HG02973 (cell line): ENCODE measurements around the gene MIEF2.
"Not testable (repeated sequence)": the region's sequence is repeated elsewhere in the genome, so short reads cannot be mapped to it uniquely, and the experiment has no call there.

Experiments used
- ATAC-seq: cut with Tn5 transposase; IDR thresholded peaks from one replicate; pipeline ENCODE4 v1.9.1; 2021; ENCODE audit warnings: moderate library complexity; ENCODE audit not compliant: unreplicated experiment

The MIEF2 gene

DNA sequence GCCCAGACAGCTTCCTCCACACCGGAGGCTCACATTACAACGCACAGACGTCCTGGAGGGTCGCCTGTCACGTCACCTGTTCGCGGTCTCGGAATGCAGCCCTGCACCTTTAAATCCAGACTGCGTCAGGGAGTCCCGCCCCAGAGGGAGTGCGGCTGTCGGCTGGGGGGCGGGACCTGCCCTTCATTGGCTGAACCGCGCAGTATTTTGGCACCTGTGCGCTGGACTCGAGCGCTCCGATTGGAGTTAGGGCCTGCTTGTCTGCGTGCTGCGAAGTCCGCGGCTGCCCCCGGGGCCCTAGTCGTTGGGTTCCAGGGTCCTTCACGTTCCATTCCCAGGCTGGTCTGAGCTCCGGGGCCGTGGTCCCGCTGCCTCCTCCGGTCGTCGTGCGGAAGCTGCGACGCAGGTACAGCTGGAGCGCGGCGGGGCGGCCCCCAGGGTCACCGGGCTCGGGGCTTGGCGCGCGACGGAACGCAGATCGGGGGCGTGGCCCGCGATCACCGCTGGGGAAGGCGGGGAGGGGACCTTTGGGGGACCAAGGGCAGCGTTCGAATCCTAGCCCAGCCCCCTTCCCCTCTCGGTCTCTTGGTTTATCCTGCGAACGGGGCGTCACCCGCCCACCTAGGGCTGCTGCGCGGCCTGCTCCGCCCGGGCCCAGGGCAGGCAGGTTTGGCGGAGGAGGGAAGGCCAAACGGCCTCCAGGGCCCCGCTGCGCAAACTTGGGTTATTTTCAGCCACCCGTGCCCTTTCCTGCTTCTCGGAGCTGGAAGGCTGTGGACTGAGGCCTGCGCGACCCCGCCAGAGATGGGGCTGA, at the start of gene MIEF2:
MIEF2 (plus strand) TSS at position 331 of the 814 bp plus-strand sequence. CDS start 2,059 bp downstream, outside the sequence.
- peak; percentile 64 for ATAC-seq

DNA sequence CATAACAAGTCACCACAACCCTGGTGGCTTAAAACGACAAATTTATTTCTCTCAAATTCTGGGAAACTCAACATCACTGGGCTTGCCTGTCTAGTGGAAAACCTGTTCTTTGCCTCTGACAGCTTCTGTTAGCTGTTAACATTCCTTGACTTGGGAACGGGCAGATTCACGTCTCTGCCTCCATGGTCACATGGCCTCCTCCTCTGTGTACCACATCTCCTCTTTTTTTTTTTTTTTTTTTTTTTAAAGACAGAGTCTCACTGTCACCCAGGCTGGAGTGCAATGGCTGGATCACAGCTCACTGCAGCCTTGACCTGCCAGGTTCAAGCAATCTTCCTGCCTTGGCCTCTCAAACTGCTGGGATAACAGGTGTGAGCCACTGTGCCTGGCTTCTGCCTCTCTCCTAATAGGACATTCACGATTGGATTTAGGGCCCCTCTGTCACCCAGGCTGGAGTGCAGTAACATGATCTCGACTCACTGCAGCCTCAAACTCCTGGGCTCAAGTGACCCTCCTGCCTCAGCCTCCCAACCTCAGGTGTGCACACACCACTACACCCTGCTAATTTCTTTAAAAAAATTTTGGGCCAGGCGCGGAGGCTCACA, 46.7 kb upstream of the MIEF2 start:
- ATAC-seq = no peak

- ATAC-seq = not testable (repeated sequence)
Measured at GRCh38 chr17:18216906-18217305, 43.6 kb upstream of the MIEF2 start.

DNA sequence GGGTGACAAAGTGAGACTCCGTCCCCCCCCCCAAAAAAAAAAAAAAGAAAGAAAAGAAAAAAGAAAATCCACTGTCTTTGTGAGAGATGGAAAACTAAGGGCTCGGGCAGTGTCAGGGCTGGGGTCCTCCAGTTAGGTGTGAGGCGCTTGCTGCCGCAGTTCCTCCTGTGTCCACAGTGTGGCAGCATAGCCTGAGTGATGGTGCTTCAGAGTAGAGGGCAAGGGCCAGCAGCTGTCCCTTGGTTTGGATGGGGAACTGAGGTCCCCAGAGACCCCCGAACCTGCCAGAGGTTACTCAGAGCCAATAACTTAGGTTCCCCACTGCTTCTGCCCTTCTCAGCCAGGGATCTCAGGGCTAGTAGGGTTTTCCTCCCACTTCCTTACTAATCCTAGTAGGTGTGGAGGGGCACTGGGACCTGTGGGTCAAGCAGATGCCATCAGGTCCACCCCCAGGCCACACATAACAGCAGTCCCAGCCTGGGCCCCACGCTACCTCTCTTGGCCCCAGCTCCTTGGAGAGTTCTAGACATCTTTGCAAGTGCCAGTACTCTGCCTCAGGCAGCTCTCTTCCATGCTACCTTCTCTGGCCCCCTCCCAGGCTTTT, 42.9 kb upstream of the MIEF2 start:
- ATAC-seq = no peak

GRCh38 chr17:18218756-18219415, 41.6 kb upstream of the MIEF2 start:
- no peak for ATAC-seq

DNA sequence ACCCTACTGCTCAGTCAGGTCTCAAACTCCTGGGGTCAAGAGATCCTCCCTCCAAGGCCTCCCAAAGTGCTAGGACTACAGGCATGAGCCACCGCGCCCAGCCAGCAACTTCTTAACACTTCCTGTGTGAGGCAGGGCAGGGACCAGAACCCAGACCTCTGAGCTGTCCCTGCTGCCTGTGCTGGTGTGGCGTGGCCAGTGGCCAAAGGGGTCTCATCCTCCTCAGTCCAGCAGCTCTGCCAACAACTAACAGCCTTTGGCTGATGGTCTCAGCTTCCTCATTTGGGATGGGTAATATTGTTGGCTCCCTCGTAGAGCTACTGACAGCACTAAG, 36.4 kb upstream of the MIEF2 start:
- ATAC-seq = no peak

DNA sequence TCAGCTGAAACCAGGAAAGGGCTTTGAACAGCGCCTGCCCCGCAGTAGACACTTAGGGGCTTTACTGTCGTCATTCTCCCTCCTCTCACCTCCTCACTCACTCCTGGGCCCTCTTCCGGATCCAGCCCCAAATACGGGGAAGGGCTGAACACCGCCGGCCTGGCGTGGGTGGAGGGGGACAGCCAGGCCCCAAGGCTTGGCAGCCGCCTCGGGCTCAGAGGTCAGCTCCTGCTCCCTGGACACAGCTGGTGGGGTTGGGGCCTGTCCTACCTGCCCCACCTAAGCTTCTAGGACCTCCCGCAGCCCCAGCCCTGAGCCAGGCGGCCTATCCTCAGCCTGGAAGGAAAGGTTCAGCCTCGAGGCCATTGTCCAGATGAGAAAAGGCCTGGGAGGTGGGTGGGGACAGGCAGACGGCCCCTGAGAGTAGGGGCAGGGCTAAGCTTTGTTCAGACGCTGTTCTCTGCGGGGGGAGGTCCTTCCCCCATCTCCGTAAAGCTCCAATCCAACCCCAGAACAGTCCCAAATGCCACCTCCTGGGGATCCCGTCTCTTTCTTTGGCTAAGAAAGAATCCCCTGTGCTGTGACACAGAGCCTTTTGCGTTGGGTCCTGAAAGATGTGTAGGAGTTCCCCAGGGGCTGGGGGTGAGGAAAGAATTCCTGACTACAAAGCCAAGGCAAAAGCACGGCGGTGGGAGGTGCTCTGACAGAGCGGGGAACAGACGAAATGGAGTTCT, 35.9 kb upstream of the MIEF2 start:
- ATAC-seq = no peak

GRCh38 chr17:18225121-18225641, 35.3 kb upstream of the MIEF2 start, which contains the start of gene LLGL1:
Gene LLGL1, plus strand, starts transcription at chr17:18225635. Its CDS starts 48 bp downstream, at chr17:18225683.
- peak; percentile 81 for ATAC-seq

GRCh38 chr17:18225642-18226283, 34.7 kb upstream of the MIEF2 start:
- no peak for ATAC-seq

DNA sequence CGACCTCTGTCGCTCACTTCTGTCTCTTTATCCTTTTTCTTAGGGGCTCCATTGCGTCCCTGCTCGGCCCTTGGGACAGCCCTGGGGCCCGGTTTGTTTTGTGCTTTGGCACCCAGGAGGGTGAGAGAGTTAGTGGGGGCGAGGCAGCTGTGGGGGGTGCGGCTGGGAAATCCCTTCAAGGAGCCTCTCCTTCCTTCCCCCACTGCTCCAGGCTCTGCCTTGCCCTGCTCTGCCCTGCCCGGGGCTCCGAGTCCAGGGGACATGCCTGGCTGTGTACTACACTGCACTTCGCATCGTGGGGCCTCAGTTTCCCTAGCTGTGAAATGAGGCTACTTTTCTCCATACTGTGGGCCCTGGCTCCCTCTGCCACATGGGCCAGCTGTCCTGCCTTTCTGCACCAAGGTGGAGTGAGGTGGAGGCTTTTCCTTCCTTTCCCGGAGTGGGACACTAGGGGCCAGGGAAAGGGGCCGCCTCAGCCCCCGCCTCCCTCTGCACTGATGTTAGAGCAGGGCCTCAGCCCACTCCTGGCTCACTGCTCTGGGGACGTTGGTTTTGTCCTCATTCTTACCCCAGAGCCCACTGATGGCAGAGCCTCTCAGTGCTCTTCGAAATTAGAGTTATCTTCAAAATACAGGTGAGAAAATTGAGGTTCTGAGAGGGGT, 34.0 kb upstream of the MIEF2 start:
- ATAC-seq = no peak

GRCh38 chr17:18227635-18228034, 32.8 kb upstream of the MIEF2 start:
- ATAC-seq = no peak

DNA sequence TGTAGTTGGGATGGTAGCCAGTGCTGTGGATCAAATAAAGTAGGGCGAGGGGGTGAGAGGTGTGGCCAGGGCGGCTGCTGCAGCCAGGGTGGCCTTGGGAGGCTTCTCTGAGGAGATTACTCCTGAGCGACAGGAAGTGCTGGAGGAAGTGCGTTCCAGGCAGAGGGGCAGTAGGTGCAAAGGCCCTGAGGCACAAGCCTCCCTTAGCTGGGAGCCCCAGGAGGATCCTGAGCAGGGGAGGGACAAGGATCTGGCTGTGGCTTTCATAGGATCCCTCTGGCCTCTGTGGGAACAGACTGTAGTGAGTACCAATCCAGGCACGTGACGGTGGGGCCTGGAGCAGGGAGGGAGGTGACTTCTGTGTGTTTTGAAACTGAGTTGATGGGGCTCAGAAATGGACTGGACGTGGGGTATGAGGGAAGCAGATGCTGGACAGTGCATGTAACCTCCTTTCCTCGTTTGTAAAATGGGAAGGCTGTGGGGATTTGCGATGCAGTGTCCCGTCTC, 32.2 kb upstream of the MIEF2 start:
- ATAC-seq = no peak

- ATAC-seq = no peak
Measured at GRCh38 chr17:18229254-18229653, 31.2 kb upstream of the MIEF2 start.

DNA sequence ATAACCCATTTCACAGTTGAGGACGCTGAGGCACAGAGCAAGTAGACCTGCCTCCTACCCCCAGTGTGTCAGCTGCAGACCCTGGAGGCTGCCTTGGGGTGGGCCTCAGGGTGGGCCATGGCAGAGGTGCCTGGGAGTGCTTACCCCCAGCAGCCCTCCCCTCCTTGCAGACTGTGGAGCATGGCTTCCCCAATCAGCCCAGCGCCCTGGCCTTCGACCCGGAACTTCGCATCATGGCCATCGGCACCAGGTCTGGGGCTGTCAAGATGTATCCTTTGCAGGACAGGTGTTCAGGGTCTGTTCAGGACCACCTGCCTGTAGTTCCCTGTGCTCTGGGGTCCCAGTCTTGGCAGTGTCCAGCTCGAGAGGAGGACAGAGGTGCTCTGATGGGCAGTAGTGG, 30.7 kb upstream of the MIEF2 start:
- no peak for ATAC-seq

DNA sequence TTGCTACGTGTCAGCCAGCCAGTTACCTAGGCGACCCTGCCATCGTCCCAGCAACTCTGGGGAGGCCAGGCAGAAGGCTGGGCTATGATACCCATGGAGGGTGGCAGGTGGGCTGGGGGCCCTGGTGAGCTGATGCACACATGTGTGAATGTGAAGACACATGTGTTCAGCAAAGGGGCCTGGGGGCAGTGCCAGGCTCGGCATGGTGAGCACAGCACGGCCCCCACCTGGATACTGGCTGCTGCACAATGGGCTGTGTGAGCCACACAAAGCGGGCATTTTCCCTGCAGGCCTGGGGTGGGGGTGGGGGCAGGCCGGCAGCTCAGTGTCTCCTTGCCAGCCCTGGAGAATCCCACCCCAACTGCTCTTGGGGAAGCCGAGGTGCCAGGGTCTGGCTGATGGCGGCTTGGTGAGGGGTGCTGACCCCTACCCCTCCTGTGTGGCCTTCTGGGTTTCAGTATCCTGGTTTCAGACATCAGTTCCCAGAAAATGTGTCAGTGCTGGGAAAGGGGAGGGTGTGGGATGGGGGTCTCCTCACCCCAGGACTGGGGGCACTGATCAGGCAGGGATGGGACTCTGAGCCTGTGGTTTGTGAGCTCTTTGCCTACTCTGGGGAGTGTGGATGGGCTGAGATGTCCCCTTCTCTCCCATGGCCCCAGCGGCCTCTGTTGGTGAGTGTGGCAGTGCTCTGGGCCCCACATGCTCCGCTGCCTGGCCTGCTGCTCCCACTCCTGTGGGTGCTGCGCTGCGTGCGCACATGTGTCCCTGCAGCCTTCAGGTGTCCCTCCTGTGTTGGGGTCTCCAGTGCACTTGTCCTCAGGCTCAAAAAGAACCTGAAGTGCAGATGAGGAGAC, 29.9 kb upstream of the MIEF2 start:
- no peak for ATAC-seq

GRCh38 chr17:18231164-18231563, 29.3 kb upstream of the MIEF2 start:
- ATAC-seq = no peak

DNA sequence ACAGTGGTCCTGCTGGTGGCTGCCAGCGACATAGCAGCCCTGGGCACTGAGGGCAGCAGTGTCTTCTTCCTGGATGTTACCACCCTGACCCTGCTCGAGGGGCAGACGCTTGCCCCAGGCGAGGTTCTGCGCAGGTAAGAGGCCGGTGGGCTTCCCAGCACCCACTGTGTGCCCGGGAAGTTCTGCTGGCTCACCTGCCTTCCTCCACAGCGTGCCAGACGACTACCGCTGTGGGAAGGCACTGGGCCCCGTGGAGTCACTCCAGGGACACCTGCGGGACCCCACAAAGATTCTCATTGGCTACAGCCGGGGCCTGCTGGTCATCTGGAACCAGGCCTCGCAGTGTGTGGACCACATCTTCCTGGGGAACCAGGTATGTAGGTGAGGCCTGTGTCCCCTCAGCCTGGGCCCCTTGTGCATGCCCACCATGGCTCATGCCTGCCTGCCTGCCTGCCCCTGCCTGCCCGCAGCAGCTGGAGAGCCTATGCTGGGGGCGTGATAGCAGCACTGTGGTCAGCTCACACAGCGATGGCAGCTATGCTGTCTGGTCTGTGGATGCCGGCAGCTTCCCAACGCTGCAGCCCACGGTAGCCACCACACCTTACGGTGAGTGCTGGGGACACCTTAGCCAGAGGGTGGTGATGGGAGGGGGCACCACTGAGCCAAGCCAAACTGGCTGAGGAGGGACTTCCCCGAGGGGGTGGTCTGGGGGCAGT, 26.5 kb upstream of the MIEF2 start:
- no peak for ATAC-seq

DNA sequence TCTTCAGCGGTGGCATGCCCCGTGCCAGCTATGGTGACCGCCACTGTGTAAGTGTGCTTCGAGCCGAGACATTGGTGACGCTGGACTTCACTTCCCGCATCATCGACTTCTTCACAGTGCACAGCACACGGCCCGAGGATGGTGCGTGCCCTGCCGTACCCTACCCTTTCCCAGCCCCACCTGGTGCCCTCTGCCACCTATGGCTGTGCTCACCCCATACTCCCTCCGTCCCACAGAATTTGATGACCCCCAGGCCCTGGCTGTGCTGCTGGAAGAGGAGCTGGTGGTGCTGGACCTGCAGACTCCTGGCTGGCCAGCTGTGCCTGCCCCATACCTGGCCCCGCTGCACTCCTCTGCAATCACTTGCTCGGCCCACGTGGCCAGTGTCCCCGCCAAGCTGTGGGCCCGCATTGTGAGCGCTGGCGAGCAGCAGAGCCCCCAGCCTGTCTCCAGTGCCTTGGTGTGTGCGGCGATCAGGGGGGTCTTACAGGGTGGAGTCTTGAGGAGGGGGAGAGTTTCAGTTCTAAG, 25.5 kb upstream of the MIEF2 start:
- ATAC-seq = no peak
